ENCODE data around the gene CD209.

The CD209 gene

GRCh38 chr19:7731218-7731595, 16.1 kb downstream of the CD209 start (continued):
- TF ChIP-seq PATZ1 (tag by site-specific recombination; IDR thresholded peaks at IDR 0.05) (no peak), ZNF449 (tag by site-specific recombination; IDR thresholded peaks at IDR 0.05) (no peak), ZSCAN4 (tag by site-specific recombination; IDR thresholded peaks at IDR 0.05) (no peak), SALL2 (tag by site-specific recombination; IDR thresholded peaks at IDR 0.05; ENCODE audit: borderline replicate concordance) (no peak), HOXA7 (CRISPR knock-in tag; IDR thresholded peaks at IDR 0.05; ENCODE audit: borderline replicate concordance) (no peak)

- no peaks in the 10 kb centered on the region for H3K9me3 ChIP-seq (ENCODE audit: control insufficient read depth, insufficient read depth, low read depth, low read length)
- H3K36me3 ChIP-seq (ENCODE audit: control insufficient read depth in 2 of 2, insufficient read depth in 1 of 2, low read length in 2 of 2) = no peaks in the 10 kb centered on the region
- POLR2A ChIA-PET = no interaction called here
- TF ChIP-seq ZNF76 (tag by site-specific recombination; IDR thresholded peaks at IDR 0.05; ENCODE audit: borderline replicate concordance, low read depth) (no peak), ZSCAN4 (tag by site-specific recombination; IDR thresholded peaks at IDR 0.05) (no peak), PRDM1 (tag by site-specific recombination; IDR thresholded peaks at IDR 0.05) (no peak), ZNF600 (tag by site-specific recombination; IDR thresholded peaks at IDR 0.05) (no peak), ZNF354C (tag by site-specific recombination; IDR thresholded peaks at IDR 0.05; ENCODE audit: borderline replicate concordance, low read depth) (no peak), ZNF830 (tag by site-specific recombination; IDR thresholded peaks at IDR 0.05; ENCODE audit: low read depth) (no peak), ZFP3 (tag by site-specific recombination; IDR thresholded peaks at IDR 0.05; ENCODE audit: low read depth) (no peak), ZNF37A (tag by site-specific recombination; IDR thresholded peaks at IDR 0.05) (no peak), ZNF48 (tag by site-specific recombination; IDR thresholded peaks at IDR 0.05) (no peak), MYNN (tag by site-specific recombination; IDR thresholded peaks at IDR 0.05; ENCODE audit: borderline replicate concordance) (no peak), ZNF639 (tag by site-specific recombination; IDR thresholded peaks at IDR 0.05) (no peak), ZNF398 (tag by site-specific recombination; IDR thresholded peaks at IDR 0.05) (no peak), RBAK (tag by site-specific recombination; IDR thresholded peaks at IDR 0.05) (no peak)
- CTCF ChIA-PET = no interaction called here
- no peak overlapping the region for H3K27ac ChIP-seq (ENCODE audit: extremely low read depth, low read depth, low read length)
- no peak overlapping the region for H3K4me3 ChIP-seq (ENCODE audit: low read depth, low read length)
- H3K4me1 ChIP-seq (ENCODE audit: control insufficient read depth, insufficient read depth, low read length) = no peaks in the 10 kb centered on the region
Measured at GRCh38 chr19:7730286-7731217, 16.8 kb downstream of the CD209 start.

All from HEK293 (cell line).